GM06990 (cell line): ENCODE data around the gene GSE1.

ENCODE experiments used
- DNase-seq: peaks from one replicate; pipeline ENCODE4 v3.0.0-alpha.2; 2011; ENCODE audit not compliant: insufficient read length; ENCODE audit errors: extremely low read depth
- H3K27me3 ChIP-seq: replicated peaks from 2 replicates; pipeline ENCODE4 v1.6.0; 2011; ENCODE audit warnings: low read length; ENCODE audit not compliant: control insufficient read depth, insufficient read depth
- H3K36me3 ChIP-seq: 2 replicates; pipeline ENCODE4 v1.5.1; 2011; ENCODE audit warnings: low read length; ENCODE audit not compliant: control insufficient read depth, insufficient read depth
- H3K4me3 ChIP-seq: replicated peaks from 2 replicates; pipeline ENCODE4 v1.5.1; 2011; ENCODE audit warnings: low read depth, mild to moderate bottlenecking, control low read depth, low read length
- TF ChIP-seq, protein P1 (sequence below): IDR thresholded peaks from 2 replicates; pipeline ENCODE4 v1.5.1; 2011; ENCODE audit warnings: low read length, control low read depth, mild to moderate bottlenecking, inconsistent platforms; ENCODE audit not compliant: insufficient read depth, poor library complexity, severe bottlenecking

Gene GSE1

DNA sequence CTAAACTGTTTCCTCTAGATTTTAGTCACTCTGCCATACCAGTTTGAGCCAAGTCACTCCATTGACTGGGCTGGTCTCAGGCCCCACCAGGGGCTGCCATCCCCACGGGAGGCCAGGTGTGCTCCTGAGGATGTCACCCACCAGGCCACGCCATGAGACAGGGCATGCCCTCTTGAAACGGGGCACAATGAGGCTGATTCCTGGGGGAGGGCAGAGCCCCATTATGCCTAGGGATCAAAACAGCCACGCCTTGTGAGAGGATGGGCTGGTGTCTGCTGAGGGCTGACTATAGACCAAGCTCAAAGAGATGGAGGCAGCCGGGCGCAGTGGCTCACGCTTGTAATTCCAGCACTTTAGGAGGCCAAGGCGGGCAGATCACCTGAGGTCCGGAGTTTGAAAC lies 54.1 kb downstream of the GSE1 start:
- TF ChIP-seq, protein P1, sequence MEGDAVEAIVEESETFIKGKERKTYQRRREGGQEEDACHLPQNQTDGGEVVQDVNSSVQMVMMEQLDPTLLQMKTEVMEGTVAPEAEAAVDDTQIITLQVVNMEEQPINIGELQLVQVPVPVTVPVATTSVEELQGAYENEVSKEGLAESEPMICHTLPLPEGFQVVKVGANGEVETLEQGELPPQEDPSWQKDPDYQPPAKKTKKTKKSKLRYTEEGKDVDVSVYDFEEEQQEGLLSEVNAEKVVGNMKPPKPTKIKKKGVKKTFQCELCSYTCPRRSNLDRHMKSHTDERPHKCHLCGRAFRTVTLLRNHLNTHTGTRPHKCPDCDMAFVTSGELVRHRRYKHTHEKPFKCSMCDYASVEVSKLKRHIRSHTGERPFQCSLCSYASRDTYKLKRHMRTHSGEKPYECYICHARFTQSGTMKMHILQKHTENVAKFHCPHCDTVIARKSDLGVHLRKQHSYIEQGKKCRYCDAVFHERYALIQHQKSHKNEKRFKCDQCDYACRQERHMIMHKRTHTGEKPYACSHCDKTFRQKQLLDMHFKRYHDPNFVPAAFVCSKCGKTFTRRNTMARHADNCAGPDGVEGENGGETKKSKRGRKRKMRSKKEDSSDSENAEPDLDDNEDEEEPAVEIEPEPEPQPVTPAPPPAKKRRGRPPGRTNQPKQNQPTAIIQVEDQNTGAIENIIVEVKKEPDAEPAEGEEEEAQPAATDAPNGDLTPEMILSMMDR = no peak
- no peak for DNase-seq
- peaks cover 63% of the 10 kb centered on the region for H3K36me3 ChIP-seq
- H3K4me3 ChIP-seq = no peak overlapping the region
- no peaks in the 10 kb centered on the region for H3K27me3 ChIP-seq

DNA sequence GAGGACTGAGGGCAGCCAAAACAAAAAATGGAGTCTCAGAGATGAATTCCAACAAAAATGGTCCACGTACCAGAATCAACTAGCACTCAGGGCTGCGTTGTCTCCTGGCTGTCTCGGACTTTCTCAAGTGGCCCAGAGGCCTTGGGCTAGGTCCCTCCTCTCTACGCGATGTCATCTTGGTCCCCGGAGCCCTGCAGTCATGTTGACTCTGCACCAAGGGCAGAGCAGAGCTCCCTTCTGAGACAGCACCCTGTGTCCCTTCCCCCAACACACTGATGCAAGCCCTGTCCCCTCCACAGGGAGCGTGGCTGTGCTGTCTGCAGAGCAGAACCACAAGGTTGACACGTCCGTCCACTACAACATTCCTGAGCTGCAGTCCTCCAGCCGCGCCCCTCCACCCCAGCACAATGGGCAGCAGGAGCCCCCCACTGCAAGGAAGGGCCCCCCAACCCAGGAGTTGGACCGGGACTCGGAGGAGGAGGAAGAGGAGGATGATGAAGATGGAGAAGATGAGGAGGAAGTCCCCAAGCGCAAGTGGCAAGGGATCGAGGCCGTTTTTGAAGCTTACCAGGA lies 54.8 kb downstream of the GSE1 start:
- peaks cover 58% of the 10 kb centered on the region for H3K36me3 ChIP-seq

DNA sequence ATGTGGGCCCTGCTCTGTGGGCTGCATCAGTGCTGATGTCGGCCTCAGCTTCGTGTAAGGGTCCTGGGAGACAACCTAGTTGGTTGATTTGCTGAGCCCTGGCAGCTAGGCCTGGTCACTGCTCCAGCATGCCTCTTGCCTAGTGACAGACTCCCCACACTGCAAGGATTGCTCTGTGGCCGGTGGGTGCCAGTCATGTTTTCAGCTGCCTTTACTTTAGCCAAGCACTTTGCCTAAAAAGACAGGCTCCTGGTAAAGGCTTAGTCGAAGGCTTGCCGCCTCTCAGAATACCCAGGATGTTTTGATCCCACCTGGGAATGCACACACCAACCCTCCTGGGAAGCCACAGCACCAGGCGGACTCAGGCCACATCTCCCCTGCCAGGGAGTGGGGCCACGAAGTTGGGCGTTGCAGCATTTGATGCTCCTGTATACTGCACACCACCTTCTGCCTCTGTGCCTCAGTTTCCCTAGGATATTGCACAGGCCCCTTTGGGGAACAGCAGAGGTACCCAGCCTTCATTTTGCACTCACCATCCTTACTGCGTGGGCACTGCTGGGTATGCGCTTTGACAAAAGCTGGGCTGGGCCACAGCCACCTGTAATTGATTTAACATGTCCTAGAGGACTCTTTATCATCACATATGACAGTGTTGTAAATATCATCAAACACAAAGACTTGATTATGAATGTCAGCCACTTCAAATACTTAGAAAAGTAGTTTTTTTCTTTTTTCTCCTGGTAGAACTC lies 55.7 kb downstream of the GSE1 start:
- Histone ChIP-seq H3K4me3 (no peak overlapping the region), H3K36me3 (peaks cover 55% of the 10 kb centered on the region), H3K27me3 (no peaks in the 10 kb centered on the region)
- TF ChIP-seq, protein P1 = no peak
- no peak for DNase-seq

More for the DNA sequence above, 54.8 kb downstream of the GSE1 start:
- DNase-seq = no peak
- Histone ChIP-seq H3K4me3 (no peak overlapping the region), H3K27me3 (no peaks in the 10 kb centered on the region)
- TF ChIP-seq, protein P1 = no peak

DNA sequence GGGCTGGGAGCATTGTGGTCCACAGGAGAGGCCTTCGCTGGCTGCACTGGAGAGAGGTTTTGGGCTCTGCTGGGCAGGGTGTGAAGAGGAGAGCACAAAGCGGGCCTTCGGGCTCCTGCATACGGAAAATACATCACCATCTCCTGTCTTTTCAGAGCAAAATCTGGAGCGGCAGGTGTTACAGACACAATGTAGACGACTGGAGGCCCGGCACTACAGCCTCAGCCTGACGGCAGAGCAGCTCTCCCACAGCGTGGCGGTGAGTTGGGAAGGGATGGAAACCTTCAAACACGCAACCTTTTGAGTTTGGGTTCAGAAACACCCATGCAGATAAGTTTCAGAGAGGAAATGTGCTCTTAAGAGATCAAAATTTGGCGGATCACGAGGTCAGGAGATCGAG lies 57.7 kb downstream of the GSE1 start:
- H3K4me3 ChIP-seq = no peak overlapping the region
- no peaks in the 10 kb centered on the region for H3K27me3 ChIP-seq
- peaks cover 43% of the 10 kb centered on the region for H3K36me3 ChIP-seq
- TF ChIP-seq, protein P1 = no peak
- DNase-seq = no peak

DNA sequence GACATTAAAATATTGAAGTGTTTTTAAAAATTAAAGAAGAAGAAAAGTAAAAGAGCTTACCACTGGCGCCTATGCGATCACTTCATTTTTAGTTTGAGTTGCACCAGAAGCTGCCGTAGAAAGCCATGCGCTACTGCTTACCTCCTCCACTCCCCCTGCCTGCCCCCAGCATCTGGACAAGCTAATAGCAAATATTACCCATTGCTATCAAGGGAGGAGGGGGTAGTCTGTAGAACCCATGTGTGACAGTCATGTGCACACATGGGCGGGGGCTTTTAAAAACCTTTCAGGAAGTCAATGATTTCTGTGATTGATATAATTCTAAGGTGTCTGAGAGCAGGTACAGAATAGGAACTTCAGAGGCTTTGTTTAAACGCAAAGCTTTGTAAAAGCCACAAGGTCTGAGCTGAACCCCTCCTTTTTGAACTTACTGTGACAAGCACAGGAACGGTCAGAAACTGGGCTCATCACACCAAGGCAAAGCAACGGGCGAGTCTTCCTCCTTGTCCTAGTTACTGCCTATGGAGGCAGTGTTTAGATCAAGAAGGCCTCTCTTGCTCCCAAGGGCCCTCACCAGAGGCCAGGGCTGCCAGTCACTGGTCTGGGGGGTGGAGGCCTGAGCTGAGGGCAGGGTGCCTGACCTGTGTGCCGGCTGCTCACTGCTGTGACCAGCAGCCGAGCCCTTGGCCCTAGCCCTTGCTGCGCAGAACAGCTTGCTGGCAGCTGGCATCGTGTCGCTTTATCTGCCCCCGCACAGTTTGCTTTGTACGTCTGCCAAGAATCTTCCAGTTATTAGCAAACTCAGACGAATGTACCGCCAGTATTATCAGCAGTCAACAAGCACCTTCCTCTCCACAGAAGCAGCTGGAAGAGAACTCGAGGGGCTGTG lies 60.7 kb downstream of the GSE1 start:
- Histone ChIP-seq H3K4me3 (no peak overlapping the region), H3K27me3 (no peaks in the 10 kb centered on the region), H3K36me3 (peaks cover 31% of the 10 kb centered on the region)
- TF ChIP-seq, protein P1 = no peak
- DNase-seq = no peak
